WTC11 (cell line): ENCODE results near the gene KRTAP1-4.

Experiments used
- ATF1 ChIP-seq: sonication (generic); formaldehyde crosslinking; IDR thresholded peaks from 2 replicates; pipeline ENCODE4 v1.8.1; 2023; ENCODE audit warnings: mild to moderate bottlenecking, moderate library complexity, missing genetic modification reagents
- CTCF ChIP-seq: fragments of 200-600 bp; IDR thresholded peaks from 2 replicates; pipeline ENCODE4 v1.8.0; 2022; ENCODE audit warnings: antibody characterized with exemption
- FOXP1 ChIP-seq: sonication (generic); formaldehyde crosslinking; IDR thresholded peaks from 2 replicates; pipeline ENCODE4 v1.8.0; 2022; ENCODE audit warnings: missing genetic modification reagents, mild to moderate bottlenecking, moderate library complexity, borderline replicate concordance

- TF ChIP-seq ATF1 (CRISPR knock-in tag) (no peak), CTCF (no peak), FOXP1 (CRISPR knock-in tag) (no peak)
Observed at GRCh38 chr17:41073676-41074075, 43.7 kb upstream of the KRTAP1-4 start.
